GM19324 (cell line): Measurements from ENCODE around the gene NEK2.

Source experiments
- ATAC-seq: cut with Tn5 transposase; IDR thresholded peaks from one replicate; pipeline ENCODE4 v1.9.1; 2021; ENCODE audit warnings: mild to moderate bottlenecking, moderate library complexity; ENCODE audit not compliant: unreplicated experiment, low FRiP score

NEK2 gene

GRCh38 chr1:211613108-211613947 lies 62.1 kb downstream of the NEK2 start:
- ATAC-seq = no peak

- no peak for ATAC-seq
Measured at GRCh38 chr1:211612786-211613107, 62.7 kb downstream of the NEK2 start.
